Activated B cell treated with CpG ODN at 0.5 μM for 24 hours (primary cell): ENCODE data around the gene MMP1. TPM values are rescaled to one million over a fixed set of nuclear protein-coding genes. Genes with fewer than 3 reads are reported as not detected.

Experiments used
- ATAC-seq: fragments of 200-7000 bp; cut with Tn5 transposase; one replicate; pipeline ENCODE4 v1.10.0; 2021; ENCODE audit warnings: low read depth, mild to moderate bottlenecking, moderate library complexity
- CTCF ChIA-PET: fragments of 350-600 bp; sonication (Branson Sonifier 250); formaldehyde crosslinking; loops from one replicate; lab custom pipeline; 2021; ENCODE audit warnings: antibody characterized with exemption; lab: Charles Lee
- POLR2A ChIA-PET: fragments of 350-600 bp; sonication (Branson Sonifier 250); formaldehyde crosslinking; loops from one replicate; lab custom pipeline; 2021; ENCODE audit warnings: antibody characterized with exemption; lab: Charles Lee
- DNase-seq: peaks from one replicate; pipeline ENCODE4 v3.0.0; 2022
- H3K27ac Mint-ChIP-seq: one replicate; pipeline ENCODE4 v1.8.0; 2020; ENCODE audit warnings: mixed read lengths
- H3K27me3 Mint-ChIP-seq: one replicate; pipeline ENCODE4 v1.8.0; 2021; ENCODE audit warnings: mixed read lengths
- H3K36me3 Mint-ChIP-seq: one replicate; pipeline ENCODE4 v1.8.0; 2021; ENCODE audit warnings: low read depth, mixed read lengths
- H3K4me1 Mint-ChIP-seq: one replicate; pipeline ENCODE4 v1.8.0; 2021; ENCODE audit warnings: mixed read lengths
- H3K4me3 Mint-ChIP-seq: one replicate; pipeline ENCODE4 v1.8.0; 2020; ENCODE audit warnings: mild to moderate bottlenecking, mixed read lengths
- H3K9me3 Mint-ChIP-seq: one replicate; pipeline ENCODE4 v1.8.0; 2020; ENCODE audit warnings: mixed read lengths
- intact Hi-C: fragments of 100-400 bp; cut with micrococcal nuclease; formaldehyde crosslinking; loops from one replicate; pipeline ENCODE4 v1.15.1; 2024
- total RNA-seq: library from RNA; stranded (reverse); gene quantifications from 2 replicates; pipeline ENCODE4 v1.2.3, GENCODE V29; 2022
- TF ChIP-seq, protein P1 (sequence below): fragments of 200-600 bp; IDR thresholded peaks from one replicate; pipeline ENCODE4 v1.8.0; 2022; ENCODE audit warnings: antibody characterized with exemption, mild to moderate bottlenecking

The MMP1 gene
- total RNA-seq, 1 donor from 2014 or later, result not detected

DNA sequence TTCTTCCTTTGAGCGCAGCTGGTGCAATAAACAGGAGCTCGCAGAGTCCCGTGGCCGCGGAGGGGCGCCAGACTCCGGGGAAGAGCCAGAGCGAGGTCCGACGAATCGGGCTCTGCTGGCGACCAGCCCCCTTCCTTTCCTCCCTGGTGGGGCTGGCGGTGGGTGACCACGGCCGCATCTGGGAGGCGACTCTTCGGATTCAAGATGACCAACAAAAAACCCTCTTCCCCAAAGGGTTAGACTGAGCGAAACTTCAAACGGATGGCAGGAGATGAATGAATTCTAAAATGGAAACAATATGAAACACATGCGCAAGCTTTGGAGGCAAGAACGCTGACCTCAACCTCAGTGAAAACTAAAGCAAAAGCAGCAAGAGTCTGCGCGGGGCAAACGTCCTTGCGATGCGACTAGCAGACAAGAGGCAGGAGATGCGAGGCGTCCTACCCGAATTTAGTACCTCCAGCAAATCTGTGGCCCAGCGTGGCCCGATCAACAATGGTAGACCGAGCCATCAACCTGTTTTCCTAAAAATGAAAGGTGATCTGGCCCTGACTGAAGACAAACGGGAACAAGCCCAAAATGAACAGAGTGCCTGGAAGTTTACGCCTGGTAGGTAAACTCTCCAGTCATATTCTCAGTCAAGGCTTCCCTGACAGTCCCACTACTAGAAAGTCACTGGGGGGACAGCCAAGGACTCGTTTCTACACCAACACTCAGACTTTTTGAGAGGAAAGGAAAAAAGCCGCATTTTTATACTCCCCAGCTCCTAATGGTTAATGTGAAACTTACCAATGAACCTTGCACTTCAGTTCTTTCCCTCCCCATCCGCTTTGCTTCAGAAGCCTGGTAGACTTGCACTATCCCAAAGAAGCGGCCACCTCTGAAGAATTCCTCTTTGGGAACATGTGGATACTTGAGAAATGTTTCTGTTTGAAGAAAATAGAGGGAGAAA, 33.8 kb upstream of the MMP1 start:
- DNase-seq (no peak), ATAC-seq (no peak)
- Mint-ChIP-seq H3K27ac (no peak overlapping the region), H3K27me3 (peaks cover 30% of the 10 kb centered on the region), H3K36me3 (no peaks in the 10 kb centered on the region), H3K4me3 (no peak overlapping the region), H3K4me1 (no peaks in the 10 kb centered on the region), H3K9me3 (no peaks in the 10 kb centered on the region)
- TF ChIP-seq, protein P1, sequence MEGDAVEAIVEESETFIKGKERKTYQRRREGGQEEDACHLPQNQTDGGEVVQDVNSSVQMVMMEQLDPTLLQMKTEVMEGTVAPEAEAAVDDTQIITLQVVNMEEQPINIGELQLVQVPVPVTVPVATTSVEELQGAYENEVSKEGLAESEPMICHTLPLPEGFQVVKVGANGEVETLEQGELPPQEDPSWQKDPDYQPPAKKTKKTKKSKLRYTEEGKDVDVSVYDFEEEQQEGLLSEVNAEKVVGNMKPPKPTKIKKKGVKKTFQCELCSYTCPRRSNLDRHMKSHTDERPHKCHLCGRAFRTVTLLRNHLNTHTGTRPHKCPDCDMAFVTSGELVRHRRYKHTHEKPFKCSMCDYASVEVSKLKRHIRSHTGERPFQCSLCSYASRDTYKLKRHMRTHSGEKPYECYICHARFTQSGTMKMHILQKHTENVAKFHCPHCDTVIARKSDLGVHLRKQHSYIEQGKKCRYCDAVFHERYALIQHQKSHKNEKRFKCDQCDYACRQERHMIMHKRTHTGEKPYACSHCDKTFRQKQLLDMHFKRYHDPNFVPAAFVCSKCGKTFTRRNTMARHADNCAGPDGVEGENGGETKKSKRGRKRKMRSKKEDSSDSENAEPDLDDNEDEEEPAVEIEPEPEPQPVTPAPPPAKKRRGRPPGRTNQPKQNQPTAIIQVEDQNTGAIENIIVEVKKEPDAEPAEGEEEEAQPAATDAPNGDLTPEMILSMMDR, result no peak
- ChIA-PET POLR2A (no interaction called here), CTCF (no interaction called here)
- intact Hi-C loops, result no loop called here

DNA sequence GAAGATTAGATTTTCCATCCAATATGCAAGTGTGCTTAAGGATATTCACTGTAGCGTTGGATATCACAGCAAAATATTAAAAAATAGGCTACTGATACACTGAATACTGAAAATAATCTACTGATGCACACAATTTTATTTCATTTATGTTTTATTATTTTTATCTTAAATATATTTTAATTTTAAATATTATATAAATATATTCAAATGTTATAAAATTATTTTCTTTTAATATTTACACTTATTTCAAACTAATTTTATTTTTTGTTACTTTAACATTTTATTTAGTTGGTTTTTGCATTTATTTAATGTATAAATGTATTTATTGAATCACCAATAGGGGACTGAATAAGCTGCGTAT, 33.1 kb upstream of the MMP1 start:
- Mint-ChIP-seq H3K27me3 (peaks cover 33% of the 10 kb centered on the region), H3K4me3 (no peak overlapping the region), H3K4me1 (no peaks in the 10 kb centered on the region), H3K36me3 (no peaks in the 10 kb centered on the region), H3K27ac (no peak overlapping the region), H3K9me3 (no peaks in the 10 kb centered on the region)
- POLR2A ChIA-PET, result no interaction called here
- ATAC-seq (no peak), DNase-seq (no peak)
- TF ChIP-seq, protein P1, result no peak
- CTCF ChIA-PET, result no interaction called here
- intact Hi-C loops, result no loop called here

DNA sequence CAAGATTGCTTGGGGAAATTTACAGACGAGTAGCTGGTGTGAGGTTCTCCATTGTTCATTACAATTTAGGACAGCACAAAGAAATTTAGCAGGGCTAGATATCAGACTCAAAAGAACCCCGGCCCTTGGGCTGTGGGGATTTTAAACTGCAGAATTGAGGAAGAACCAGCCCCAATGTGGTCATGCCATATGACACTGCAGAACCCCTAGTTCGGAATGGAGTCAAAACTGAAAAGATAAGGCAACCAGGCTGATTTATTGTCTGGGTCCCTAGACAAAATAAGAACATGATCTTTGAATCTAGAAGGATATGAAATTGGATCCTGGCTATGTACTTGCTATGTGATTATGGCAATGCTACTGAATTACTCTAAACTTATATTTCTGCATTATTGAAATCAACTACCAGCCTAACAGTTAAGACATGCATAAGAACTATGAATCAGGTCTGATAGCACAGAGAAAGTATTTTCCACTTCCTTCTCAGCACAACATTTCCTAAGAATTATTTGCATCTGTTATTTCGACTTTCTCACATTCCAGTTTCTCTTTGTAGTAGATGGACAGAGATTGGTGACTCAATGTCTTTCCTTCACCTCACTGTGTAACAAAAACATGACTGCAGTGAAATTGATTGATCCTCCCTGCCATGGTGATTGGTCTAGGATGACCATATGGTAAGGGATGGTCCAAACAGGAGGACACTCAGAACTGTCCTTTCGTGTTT, 32.2 kb upstream of the MMP1 start:
- POLR2A ChIA-PET, result no interaction called here
- no peaks in the 10 kb centered on the region for H3K4me1 Mint-ChIP-seq
- ATAC-seq (no peak), DNase-seq (no peak)
- H3K27me3 Mint-ChIP-seq, result peaks cover 33% of the 10 kb centered on the region
- TF ChIP-seq, protein P1, result no peak
- CTCF ChIA-PET, result no interaction called here
- no peak overlapping the region for H3K4me3 Mint-ChIP-seq
- no peak overlapping the region for H3K27ac Mint-ChIP-seq
- intact Hi-C loops, result no loop called here
- no peaks in the 10 kb centered on the region for H3K36me3 Mint-ChIP-seq
- no peaks in the 10 kb centered on the region for H3K9me3 Mint-ChIP-seq

DNA sequence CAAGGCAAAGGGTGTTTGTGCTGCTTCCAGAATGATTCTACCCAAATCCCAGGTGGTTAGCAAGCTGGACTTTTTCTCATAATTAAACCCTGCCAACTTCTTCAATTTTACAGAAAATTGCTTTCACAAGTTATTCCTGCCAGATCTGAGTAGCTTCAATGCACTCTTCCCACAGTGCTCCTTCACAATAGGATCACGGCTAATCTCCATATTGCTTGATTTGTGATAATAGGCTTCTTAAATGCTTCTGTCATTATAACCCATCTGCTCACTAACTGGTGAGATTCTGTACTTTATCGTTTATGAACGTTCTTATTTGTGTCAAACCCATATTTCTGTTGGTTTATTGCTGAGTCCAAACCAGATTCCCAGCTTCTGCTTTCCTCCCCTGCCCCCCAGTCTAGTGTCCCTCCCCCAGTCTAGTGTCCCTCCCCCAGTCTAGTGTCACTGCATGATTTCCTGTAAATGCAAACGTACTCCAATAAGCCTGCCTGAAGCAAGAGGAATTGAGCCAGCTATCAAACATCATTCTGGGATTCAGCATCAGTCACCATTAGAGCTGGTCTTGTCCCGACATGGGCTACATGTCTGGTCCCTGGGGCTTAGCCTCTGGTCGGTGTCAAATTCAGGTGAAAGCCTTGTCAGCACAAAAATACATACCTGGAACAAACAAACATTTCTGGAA, 31.5 kb upstream of the MMP1 start:
- intact Hi-C loops, result no loop called here
- no peak overlapping the region for H3K27ac Mint-ChIP-seq
- ATAC-seq, result no peak
- CTCF ChIA-PET, result no interaction called here
- no peak overlapping the region for H3K4me3 Mint-ChIP-seq
- H3K36me3 Mint-ChIP-seq, result no peaks in the 10 kb centered on the region
- no peaks in the 10 kb centered on the region for H3K9me3 Mint-ChIP-seq
- peaks cover 33% of the 10 kb centered on the region for H3K27me3 Mint-ChIP-seq
- no peaks in the 10 kb centered on the region for H3K4me1 Mint-ChIP-seq
- POLR2A ChIA-PET, result no interaction called here
- TF ChIP-seq, protein P1, result no peak
- DNase-seq, result no peak

DNA sequence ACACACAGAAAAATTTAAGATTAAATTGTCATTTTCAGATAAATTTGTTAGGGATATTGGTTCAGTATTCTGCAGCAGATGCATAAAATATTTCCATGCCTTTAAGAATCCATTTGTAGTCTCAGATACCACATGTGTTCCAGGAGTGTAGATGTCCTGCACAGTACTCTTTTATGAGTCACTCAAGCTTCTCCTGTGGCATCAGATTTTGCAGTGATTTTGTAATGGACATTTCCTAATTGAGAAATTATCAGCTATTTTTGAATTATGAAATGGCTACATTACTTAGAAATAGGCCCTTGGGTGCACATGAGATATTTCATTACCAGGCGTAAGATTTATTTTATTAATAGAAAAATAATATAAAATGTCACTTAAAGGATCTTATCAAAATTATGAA, 26.6 kb upstream of the MMP1 start:
- ChIA-PET CTCF (no interaction called here), POLR2A (no interaction called here)
- ATAC-seq (no peak), DNase-seq (no peak)
- TF ChIP-seq, protein P1, result no peak
- Mint-ChIP-seq H3K4me3 (no peak overlapping the region), H3K27me3 (peaks cover 12% of the 10 kb centered on the region), H3K4me1 (no peaks in the 10 kb centered on the region), H3K36me3 (no peaks in the 10 kb centered on the region), H3K9me3 (no peaks in the 10 kb centered on the region), H3K27ac (no peak overlapping the region)
- intact Hi-C loops, result no loop called here
